H9 (cell line): ENCODE results near the gene GATA6. TPM values are rescaled to one million over a fixed set of nuclear protein-coding genes. Genes with fewer than 3 reads are reported as not detected.

ENCODE experiments used
- DNase-seq: peaks from one replicate; pipeline ENCODE4 v3.0.0-alpha.2; 2017
- H2AFZ ChIP-seq: one replicate; pipeline ENCODE4 v1.6.1; 2013; ENCODE audit warnings: mild to moderate bottlenecking, low read length, control low read depth, moderate library complexity
- H2AK5ac ChIP-seq: 2 replicates; pipeline ENCODE4 v1.6.1; 2013; ENCODE audit warnings: low read length, control low read depth, mixed read lengths; ENCODE audit not compliant: insufficient read length
- H2BK120ac ChIP-seq: one replicate; pipeline ENCODE4 v1.6.1; 2013; ENCODE audit warnings: low read depth, mild to moderate bottlenecking, low read length, control low read depth, inconsistent platforms; ENCODE audit not compliant: poor library complexity, severe bottlenecking
- H2BK12ac ChIP-seq: 2 replicates; pipeline ENCODE4 v1.6.1; 2013; ENCODE audit warnings: low read length, control low read depth, mixed read lengths, low read depth; ENCODE audit not compliant: insufficient read length
- H2BK15ac ChIP-seq: 2 replicates; pipeline ENCODE4 v1.6.1; 2013; ENCODE audit warnings: low read depth, low read length, control low read depth
- H2BK20ac ChIP-seq: one replicate; pipeline ENCODE4 v1.6.1; 2013; ENCODE audit warnings: low read depth, mild to moderate bottlenecking, low read length, control low read depth, inconsistent platforms; ENCODE audit not compliant: poor library complexity, severe bottlenecking
- H2BK5ac ChIP-seq: 2 replicates; pipeline ENCODE4 v1.6.1; 2013; ENCODE audit warnings: low read length, control low read depth, mixed read lengths; ENCODE audit not compliant: insufficient read length
- H3K14ac ChIP-seq: 2 replicates; pipeline ENCODE4 v1.6.1; 2013; ENCODE audit warnings: low read length, control low read depth; ENCODE audit not compliant: insufficient read depth
- H3K18ac ChIP-seq: 2 replicates; pipeline ENCODE4 v1.6.1; 2013; ENCODE audit warnings: low read depth, mild to moderate bottlenecking, mixed read lengths, low read length, control low read depth; ENCODE audit not compliant: insufficient read length
- H3K23ac ChIP-seq: 2 replicates; pipeline ENCODE4 v1.6.1; 2013; ENCODE audit warnings: low read length, control low read depth, mixed read lengths, low read depth; ENCODE audit not compliant: insufficient read length
- H3K23me2 ChIP-seq: 2 replicates; pipeline ENCODE4 v1.6.1; 2013; ENCODE audit warnings: low read depth, mild to moderate bottlenecking, mixed read lengths, low read length, control low read depth; ENCODE audit not compliant: insufficient read length, poor library complexity, severe bottlenecking
- H3K27ac ChIP-seq: 2 replicates; pipeline ENCODE4 v1.5.1; 2013; ENCODE audit warnings: low read length, control low read depth, mixed read lengths, low read depth; ENCODE audit not compliant: insufficient read length
- H3K27me3 ChIP-seq: 2 replicates; pipeline ENCODE4 v1.6.1; 2013; ENCODE audit warnings: low read length, control low read depth, inconsistent platforms; ENCODE audit not compliant: insufficient read depth
- H3K4ac ChIP-seq: 2 replicates; pipeline ENCODE4 v1.6.1; 2013; ENCODE audit warnings: low read depth, mild to moderate bottlenecking, control low read depth, inconsistent platforms, low read length, moderate library complexity
- H3K4me1 ChIP-seq: 2 replicates; pipeline ENCODE4 v1.6.1; 2013; ENCODE audit warnings: low read length, control low read depth, inconsistent platforms; ENCODE audit not compliant: insufficient read depth
- H3K4me2 ChIP-seq: 2 replicates; pipeline ENCODE4 v1.6.1; 2013; ENCODE audit warnings: low read length, control low read depth, mixed read lengths; ENCODE audit not compliant: insufficient read length, insufficient read depth
- H3K56ac ChIP-seq: 2 replicates; pipeline ENCODE4 v1.6.1; 2013; ENCODE audit warnings: low read depth, mild to moderate bottlenecking, mixed read lengths, low read length, control low read depth; ENCODE audit not compliant: insufficient read length
- H3K79me1 ChIP-seq: 2 replicates; pipeline ENCODE4 v1.6.1; 2013; ENCODE audit warnings: low read depth, mild to moderate bottlenecking, moderate library complexity, low read length, control low read depth, inconsistent platforms; ENCODE audit not compliant: insufficient read depth, poor library complexity, severe bottlenecking
- H3K79me2 ChIP-seq: 2 replicates; pipeline ENCODE4 v1.6.1; 2013; ENCODE audit warnings: low read length, control low read depth, inconsistent platforms; ENCODE audit not compliant: insufficient read depth
- H3K9ac ChIP-seq: 2 replicates; pipeline ENCODE4 v1.6.1; 2013; ENCODE audit warnings: low read length, control low read depth, mixed read lengths; ENCODE audit not compliant: insufficient read length; ENCODE audit errors: extremely low read depth
- H3K9me3 ChIP-seq: one replicate; pipeline ENCODE4 v1.6.1; 2013; ENCODE audit warnings: low read depth, low read length, inconsistent platforms; ENCODE audit not compliant: control insufficient read depth
- H3T11ph ChIP-seq: one replicate; pipeline ENCODE4 v1.6.1; 2013; ENCODE audit warnings: mild to moderate bottlenecking, low read length, control low read depth, inconsistent platforms
- H4K20me1 ChIP-seq: one replicate; pipeline ENCODE4 v1.6.1; 2013; ENCODE audit not compliant: control insufficient read depth, insufficient read length, insufficient read depth
- H4K5ac ChIP-seq: 2 replicates; pipeline ENCODE4 v1.6.1; 2013; ENCODE audit warnings: low read depth, mild to moderate bottlenecking, mixed read lengths, low read length, control low read depth; ENCODE audit not compliant: insufficient read length
- H4K8ac ChIP-seq: replicated peaks from 2 replicates; pipeline ENCODE4 v1.6.1; 2013; ENCODE audit warnings: low read length, control low read depth, mixed read lengths, low read depth; ENCODE audit not compliant: insufficient read length
- H4K91ac ChIP-seq: 2 replicates; pipeline ENCODE4 v1.6.1; 2013; ENCODE audit warnings: low read depth, mild to moderate bottlenecking, moderate library complexity, mixed read lengths, low read length, control low read depth; ENCODE audit not compliant: insufficient read length
- H3K27ac Mint-ChIP-seq, 3 experiments: 2 replicates in 2 of 3; 3 replicates in 1 of 3; pipeline ENCODE4 v1.8.0; 2020 to 2021; ENCODE audit warnings: mixed read lengths in 3 of 3, mild to moderate bottlenecking in 1 of 3, moderate library complexity in 1 of 3
- H3K27me3 Mint-ChIP-seq: 2 replicates; pipeline ENCODE4 v1.8.0; 2021; ENCODE audit warnings: low read depth, mild to moderate bottlenecking, moderate library complexity, mixed read lengths
- H3K36me3 Mint-ChIP-seq, 3 experiments: 2 replicates in 2 of 3; 3 replicates in 1 of 3; pipeline ENCODE4 v1.8.0; 2020 to 2021; ENCODE audit warnings: low read depth in 3 of 3, mixed read lengths in 3 of 3; ENCODE audit not compliant: insufficient read depth in 1 of 3
- H3K4me1 Mint-ChIP-seq, 2 experiments: 2 replicates each; pipeline ENCODE4 v1.8.0; 2020; ENCODE audit warnings: mixed read lengths in 2 of 2
- H3K4me3 Mint-ChIP-seq, 2 experiments: 2 replicates in 1 of 2; 3 replicates in 1 of 2; pipeline ENCODE4 v1.8.0; 2020 to 2021; ENCODE audit warnings: mild to moderate bottlenecking in 2 of 2, mixed read lengths in 2 of 2, moderate library complexity in 1 of 2
- H3K9me3 Mint-ChIP-seq, 2 experiments: 2 replicates in 1 of 2; 3 replicates in 1 of 2; pipeline ENCODE4 v1.8.0; 2020; ENCODE audit warnings: mild to moderate bottlenecking in 2 of 2, mixed read lengths in 2 of 2, moderate library complexity in 1 of 2
- CTCF ChIP-seq: fragments of 200-600 bp; sonication (generic); conservative IDR thresholded peaks from 3 replicates; pipeline ENCODE4 v1.8.0; 2021; ENCODE audit warnings: antibody characterized with exemption, mild to moderate bottlenecking
- WGBS: extraction: QIAGEN DNeasy Blood & Tissue Kit; methylation state at CpG from one replicate; pipeline ENCODE4 v1.1.7; 2013; ENCODE audit warnings: missing lambda C conversion rate, low lambda C conversion rate, mixed read lengths; ENCODE audit not compliant: insufficient read length; ENCODE audit errors: extremely low coverage; 5-methylcytosine and 5-hydroxymethylcytosine counted together
- total RNA-seq: library from RNA; stranded (reverse); gene quantifications from 2 replicates; pipeline ENCODE4 v1.2.1, GENCODE V29; 2021

The GATA6 gene
- total RNA-seq, 1 experiment from 2014 or later: not detected

- Histone ChIP-seq H3K27ac (no peak overlapping the region), H2AK5ac (no peak overlapping the region), H3K14ac (no peak overlapping the region), H3T11ph (no peak overlapping the region), H3K4me1 (no peaks in the 10 kb centered on the region), H2BK15ac (no peak overlapping the region), H2BK20ac (no peak overlapping the region), H3K27me3 (no peaks in the 10 kb centered on the region), H2BK5ac (no peak overlapping the region), H3K9ac (no peak overlapping the region), H3K23me2 (no peaks in the 10 kb centered on the region), H4K91ac (no peak overlapping the region), H3K4me2 (no peak overlapping the region), H3K56ac (no peak overlapping the region), H2BK120ac (no peak overlapping the region), H3K79me1 (no peaks in the 10 kb centered on the region), H3K9me3 (no peaks in the 10 kb centered on the region), H3K79me2 (no peaks in the 10 kb centered on the region), H3K23ac (no peak overlapping the region), H2BK12ac (no peak overlapping the region), H2AFZ (no peak overlapping the region), H3K18ac (no peak overlapping the region), H4K8ac (no peak overlapping the region), H4K5ac (no peak overlapping the region), H3K4ac (no peak overlapping the region), H4K20me1 (no peaks in the 10 kb centered on the region)
- H3K9me3 Mint-ChIP-seq: no peaks in the 10 kb centered on the region
- no peaks in the 10 kb centered on the region for H3K36me3 Mint-ChIP-seq
- H3K27ac Mint-ChIP-seq: no peak overlapping the region
- no peak for DNase-seq
- H3K27me3 Mint-ChIP-seq: peaks cover 62% of the 10 kb centered on the region
- WGBS: no CpG with 5 or more reads among the region's 2 CpGs
- no peak overlapping the region for H3K4me3 Mint-ChIP-seq
- no peaks in the 10 kb centered on the region for H3K4me1 Mint-ChIP-seq
- TF ChIP-seq CTCF: no peak
These were observed 13.8 kb upstream of the GATA6 start for GRCh38 chr18:22155584-22155983.
